ENCODE data around the gene DYSF.

The DYSF gene

GRCh38 chr2:71682341-71682740, 229.0 kb downstream of the DYSF start:
- DNase-seq: no peak

GRCh38 chr2:71683070-71683469, 229.7 kb downstream of the DYSF start:
- DNase-seq: no peak

GRCh38 chr2:71683666-71684065, 230.3 kb downstream of the DYSF start:
- DNase-seq: no peak

- no peak for DNase-seq
Measured at GRCh38 chr2:71684226-71685072, 231.1 kb downstream of the DYSF start.

GRCh38 chr2:71685073-71685848, 231.9 kb downstream of the DYSF start:
- no peak for DNase-seq

GRCh38 chr2:71685941-71686611, 232.7 kb downstream of the DYSF start:
- no peak for DNase-seq

DNA sequence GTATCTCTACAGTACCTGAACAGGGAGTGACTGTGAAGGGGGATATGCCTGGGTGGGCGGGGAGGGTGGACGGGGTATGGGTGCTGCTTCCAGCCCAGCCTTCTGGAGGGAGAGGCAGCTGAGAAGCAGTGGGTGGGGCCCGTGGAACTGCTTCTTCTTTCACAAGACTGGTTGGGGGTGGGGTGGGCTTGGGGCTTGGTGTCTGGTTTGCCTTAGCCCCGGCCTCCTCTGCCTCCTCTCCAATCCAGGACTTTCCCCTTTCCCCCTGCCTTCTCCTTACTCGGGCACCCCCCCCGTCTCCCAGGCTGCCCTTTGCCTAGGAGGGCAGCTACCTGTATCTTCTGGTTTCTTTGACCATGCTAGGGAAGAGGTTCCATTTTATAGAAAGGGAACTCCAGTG, 233.4 kb downstream of the DYSF start:
- no peak for DNase-seq

DNA sequence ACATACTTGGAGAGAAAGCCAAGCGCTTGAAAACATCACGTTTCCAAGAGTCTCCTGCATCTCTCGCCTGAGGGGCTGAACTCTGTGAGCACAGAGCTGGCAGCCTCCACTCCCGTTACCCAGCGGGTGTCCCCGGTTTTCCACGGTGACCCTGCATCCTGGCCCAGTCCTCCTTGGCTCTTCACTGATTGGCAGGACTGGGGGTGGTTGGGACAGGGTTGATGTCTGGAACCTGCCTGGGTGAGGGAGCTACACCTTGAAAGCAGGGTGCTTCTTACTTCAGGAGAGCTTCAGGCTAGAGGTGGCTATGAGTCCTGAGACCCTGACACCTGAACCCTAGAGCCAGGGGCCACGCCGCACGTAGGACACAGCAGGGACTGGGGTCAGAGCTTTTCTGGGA, 234.1 kb downstream of the DYSF start:
- DNase-seq: no peak

- no peak for DNase-seq
Measured at GRCh38 chr2:71688530-71688929, 235.2 kb downstream of the DYSF start.

DNA sequence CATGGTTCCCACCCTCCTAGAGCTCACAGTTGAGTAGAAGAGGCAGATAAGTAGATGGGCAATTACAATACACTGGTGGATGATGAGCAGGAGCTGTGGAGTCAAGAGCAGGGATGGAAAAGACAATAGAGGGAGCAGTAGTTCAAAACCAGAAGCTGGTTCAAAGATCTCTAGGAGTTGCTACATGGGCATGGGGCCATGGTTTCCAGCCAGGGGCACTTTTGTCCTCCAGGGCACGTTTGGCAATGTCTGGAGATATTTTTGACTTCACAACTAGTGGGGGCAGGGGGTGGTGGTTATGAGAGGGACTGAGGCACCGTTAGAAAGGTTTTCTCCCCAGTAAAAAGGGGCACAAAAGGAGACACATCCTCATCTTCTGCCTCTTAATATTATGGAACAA, 236.0 kb downstream of the DYSF start:
- DNase-seq: no peak

GRCh38 chr2:71689968-71690834, 236.8 kb downstream of the DYSF start:
- DNase-seq: no peak

GRCh38 chr2:71690876-71691475, 237.6 kb downstream of the DYSF start:
- DNase-seq: no peak

DNA sequence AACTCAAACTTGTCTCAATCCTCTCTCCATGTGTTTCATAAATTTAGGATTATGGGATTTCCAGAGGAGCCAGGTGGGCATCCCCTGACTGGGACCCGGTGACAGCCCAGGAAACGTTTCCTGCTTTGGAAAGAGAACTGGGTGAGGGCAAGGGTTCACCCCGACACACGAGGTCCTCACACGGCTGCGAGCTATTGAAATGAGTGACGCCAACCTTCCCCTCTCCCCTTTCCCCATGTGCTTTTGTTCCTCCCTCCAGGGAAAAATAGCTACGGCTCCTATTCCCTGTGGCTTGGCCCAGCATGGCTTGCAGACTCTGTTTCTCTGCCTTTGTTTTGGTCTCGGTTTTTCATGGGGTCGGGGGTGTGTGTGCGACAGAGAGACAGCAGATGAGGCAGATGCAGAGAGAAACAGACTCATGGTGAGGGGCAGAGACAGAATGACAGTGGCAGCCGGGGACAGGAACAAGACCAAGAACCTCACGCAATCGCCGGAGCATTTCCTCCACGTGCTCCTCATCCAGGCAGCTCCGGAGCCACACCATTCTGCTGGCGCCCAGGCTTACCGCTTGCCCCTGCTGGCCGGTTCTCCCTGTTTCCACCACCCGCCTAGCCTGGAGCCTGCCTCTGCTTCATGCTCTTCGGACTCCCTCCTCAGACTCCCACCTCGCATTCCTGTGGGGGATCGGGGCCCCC, 238.5 kb downstream of the DYSF start:
- DNase-seq: no peak

DNA sequence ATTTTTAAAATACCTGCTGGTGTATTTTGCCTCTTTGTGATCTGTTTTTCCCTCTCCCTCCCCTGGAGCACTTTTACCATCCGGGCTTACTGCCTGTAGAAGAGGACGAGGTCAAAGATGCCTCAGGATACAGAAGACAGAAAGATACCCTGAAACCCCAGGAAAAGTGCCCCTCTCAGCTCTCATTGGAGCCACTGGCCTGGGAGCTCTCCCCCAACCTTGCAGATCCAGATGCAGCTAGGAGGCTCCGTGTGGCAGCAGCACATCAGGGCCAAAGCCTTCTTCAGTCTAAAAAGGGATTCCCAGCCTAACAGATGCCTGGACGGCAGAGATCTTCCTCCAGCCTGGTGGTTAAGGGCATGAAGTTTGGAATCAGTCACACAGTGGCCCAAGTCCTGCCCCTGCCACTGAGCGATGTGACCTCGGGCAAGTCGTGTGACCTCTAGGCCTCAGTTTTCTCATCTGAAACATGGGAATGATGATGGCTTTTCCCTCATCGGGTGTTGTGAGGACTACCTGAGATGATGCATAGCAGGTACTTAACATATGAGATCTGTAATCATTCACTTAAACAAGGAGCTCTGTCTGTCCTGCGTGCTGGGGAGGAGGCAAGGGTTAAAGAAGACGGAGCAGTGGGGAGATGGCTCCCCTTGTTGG, 239.4 kb downstream of the DYSF start:
- DNase-seq: no peak

- DNase-seq: no peak
Measured at GRCh38 chr2:71693286-71694270, 240.2 kb downstream of the DYSF start.

GRCh38 chr2:71694501-71695234, 241.3 kb downstream of the DYSF start:
- no peak for DNase-seq

- DNase-seq: no peak
Measured at GRCh38 chr2:71695235-71696120, 242.1 kb downstream of the DYSF start.

- DNase-seq: no peak
Measured at GRCh38 chr2:71696381-71696780, 243.0 kb downstream of the DYSF start.

Data from inflammatory macrophage treated with lipopolysaccharide for 4 hours (primary cell).